Activated CD8-positive, alpha-beta memory T cell treated with anti-CD3 and anti-CD28 coated beads, Interleukin-2, amount 50 U/mL, for 48 hours (primary cell): ENCODE results near the gene FER1L5.

Source experiments
- DNase-seq: peaks from one replicate; pipeline ENCODE4 v3.0.0-alpha.2; 2020

FER1L5 gene

GRCh38 chr2:96642564-96643360 lies at the start of gene FER1L5:
Gene FER1L5, plus strand, starts transcription at chr2:96642764. Its CDS starts 73 bp downstream, at chr2:96642837.
- no peak for DNase-seq

DNA sequence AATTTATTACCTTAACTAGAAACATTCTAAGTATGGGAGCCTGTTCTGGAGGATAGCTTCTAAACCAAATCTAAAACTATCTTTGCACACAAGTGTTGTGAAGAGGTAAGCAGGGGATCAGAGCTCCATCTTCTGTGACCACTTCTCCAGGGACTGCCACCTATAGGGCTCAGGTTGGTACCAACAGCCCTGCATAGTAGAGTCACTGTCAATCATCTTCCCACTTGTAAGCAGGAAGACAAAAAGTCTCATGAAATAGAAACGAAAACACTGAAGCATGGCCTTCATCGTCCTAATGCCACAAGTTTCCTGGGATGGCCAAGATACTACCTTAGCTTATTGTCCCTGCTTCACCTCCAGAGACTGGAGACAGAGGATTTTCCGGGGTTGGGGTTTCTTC lies 48.3 kb upstream of the FER1L5 start:
- DNase-seq = no peak

DNA sequence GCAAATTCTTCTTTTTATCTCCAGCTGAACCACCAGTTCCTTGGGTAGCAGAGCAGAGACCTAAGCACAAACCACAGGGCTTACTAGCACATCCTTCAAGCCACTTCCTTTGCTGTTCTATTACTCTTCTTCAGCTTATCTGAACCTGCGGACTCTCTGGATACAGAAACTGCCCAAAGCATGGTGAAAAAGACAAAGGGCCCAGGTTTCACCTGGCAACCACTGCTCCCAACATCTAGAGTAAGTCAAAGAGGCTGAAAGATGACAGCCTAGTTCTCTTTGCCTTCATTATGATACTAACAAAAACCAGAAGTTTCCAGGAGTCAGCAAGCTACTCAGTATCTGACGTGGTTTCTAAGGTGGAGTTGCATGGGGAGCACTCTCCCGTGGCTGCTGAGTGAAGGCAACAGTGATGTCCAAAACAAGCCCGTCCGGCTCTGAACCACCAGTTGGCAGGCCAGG lies 47.8 kb upstream of the FER1L5 start:
- DNase-seq = no peak

DNA sequence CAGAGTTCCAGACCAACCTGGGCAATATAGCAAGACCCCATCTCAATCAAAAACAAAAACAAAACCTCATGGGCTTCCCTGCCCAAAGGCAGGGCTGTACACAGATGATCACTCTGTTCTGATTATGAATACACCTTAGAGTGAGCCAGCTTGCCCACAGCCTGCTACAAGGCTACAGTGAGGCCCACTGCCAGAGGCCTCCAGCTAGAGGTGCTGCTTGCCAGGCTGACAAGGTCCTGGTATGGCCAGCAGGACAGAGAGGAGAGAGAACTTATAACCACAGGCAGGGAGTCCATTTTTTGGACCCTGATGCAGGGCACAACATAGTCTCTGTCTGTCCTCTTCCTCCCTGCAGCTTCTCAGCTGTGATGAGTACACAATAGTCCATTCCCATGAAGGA lies 46.0 kb upstream of the FER1L5 start:
- no peak for DNase-seq

DNA sequence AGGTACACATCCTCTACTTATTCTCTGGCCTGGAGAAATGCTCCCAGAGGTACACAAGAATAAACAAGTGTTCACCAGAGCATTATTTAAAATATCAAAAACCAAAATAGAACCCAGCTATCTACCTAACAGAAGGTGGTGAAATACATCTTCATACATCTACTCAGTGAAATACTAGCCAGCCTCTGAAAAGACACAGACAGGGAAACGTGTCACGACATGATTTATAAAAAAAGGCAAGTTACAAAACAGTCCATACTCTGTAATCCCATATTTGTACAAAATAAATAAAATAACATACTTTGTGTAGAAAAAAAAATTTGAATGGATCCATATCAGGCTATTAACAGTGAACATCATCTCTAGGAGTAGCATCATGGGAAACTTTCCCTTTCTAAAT lies 42.6 kb upstream of the FER1L5 start:
- no peak for DNase-seq

GRCh38 chr2:96601382-96602292 lies 40.9 kb upstream of the FER1L5 start:
- DNase-seq = no peak

- no peak for DNase-seq
These were observed 40.2 kb upstream of the FER1L5 start for GRCh38 chr2:96602330-96602823.

DNA sequence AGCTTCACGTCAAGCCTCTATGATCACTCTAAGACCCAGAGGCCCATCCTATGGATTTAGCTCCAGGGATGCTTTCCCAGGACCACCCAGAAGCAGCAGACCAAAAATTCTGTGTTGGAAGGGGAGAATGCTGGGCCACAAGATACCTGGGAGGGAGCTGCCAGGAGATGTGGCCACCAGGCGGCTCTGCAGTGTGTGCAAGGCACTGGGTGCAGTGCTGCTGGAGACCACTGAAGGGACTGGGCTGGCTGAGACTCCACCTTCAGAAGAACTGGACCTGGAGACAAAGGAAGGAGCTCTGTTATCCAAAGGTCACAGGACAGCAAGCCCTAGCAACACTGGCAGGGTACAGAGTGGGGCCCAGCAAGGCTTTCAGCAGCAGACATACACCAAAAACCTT lies 38.5 kb upstream of the FER1L5 start:
- no peak for DNase-seq

GRCh38 chr2:96608469-96609455 lies 33.8 kb upstream of the FER1L5 start:
- DNase-seq = no peak

DNA sequence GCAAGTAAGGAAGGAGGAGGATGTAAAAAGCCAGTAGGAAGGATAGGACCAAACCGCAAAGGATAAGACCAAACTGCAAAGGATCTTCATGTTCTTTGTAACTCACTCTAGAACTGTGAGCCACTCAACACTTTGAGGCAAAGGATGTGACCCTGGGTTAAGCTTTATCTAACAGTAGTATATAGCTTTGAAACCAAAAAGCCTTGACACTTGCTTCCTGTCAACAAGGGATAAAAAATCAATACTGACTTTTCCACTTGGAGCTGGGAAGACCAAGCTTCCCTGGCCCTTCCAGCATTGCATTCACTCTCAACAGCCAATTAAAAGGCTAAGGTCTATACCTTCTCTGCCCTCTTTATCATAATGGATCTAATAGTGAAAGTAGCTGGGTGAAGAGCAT lies 26.4 kb upstream of the FER1L5 start:
- no peak for DNase-seq

GRCh38 chr2:96616535-96616934 lies 26.0 kb upstream of the FER1L5 start:
- DNase-seq = no peak

- no peak for DNase-seq
These were observed 25.6 kb upstream of the FER1L5 start for GRCh38 chr2:96617012-96617411.

GRCh38 chr2:96618596-96619283 lies 23.8 kb upstream of the FER1L5 start:
- no peak for DNase-seq

GRCh38 chr2:96622544-96622943 lies 20.0 kb upstream of the FER1L5 start:
- no peak for DNase-seq

DNA sequence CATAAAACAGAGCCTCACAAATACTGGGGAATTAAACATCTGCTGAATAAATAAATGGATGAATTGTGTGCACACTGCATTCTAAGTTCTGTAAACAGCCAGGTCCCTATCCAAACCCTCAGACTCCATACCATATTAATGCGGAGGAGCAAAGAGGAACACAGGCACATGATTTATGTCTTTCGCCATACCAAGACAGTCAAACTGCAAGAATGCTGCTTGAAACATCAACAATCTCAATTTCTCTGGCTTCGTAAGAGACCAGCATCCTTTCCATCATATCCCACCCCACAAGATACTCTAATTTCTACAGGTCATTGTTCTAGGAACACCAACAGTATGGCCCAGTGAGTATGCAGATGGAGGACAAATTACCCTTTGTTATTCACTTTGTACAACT lies 19.4 kb upstream of the FER1L5 start:
- no peak for DNase-seq

DNA sequence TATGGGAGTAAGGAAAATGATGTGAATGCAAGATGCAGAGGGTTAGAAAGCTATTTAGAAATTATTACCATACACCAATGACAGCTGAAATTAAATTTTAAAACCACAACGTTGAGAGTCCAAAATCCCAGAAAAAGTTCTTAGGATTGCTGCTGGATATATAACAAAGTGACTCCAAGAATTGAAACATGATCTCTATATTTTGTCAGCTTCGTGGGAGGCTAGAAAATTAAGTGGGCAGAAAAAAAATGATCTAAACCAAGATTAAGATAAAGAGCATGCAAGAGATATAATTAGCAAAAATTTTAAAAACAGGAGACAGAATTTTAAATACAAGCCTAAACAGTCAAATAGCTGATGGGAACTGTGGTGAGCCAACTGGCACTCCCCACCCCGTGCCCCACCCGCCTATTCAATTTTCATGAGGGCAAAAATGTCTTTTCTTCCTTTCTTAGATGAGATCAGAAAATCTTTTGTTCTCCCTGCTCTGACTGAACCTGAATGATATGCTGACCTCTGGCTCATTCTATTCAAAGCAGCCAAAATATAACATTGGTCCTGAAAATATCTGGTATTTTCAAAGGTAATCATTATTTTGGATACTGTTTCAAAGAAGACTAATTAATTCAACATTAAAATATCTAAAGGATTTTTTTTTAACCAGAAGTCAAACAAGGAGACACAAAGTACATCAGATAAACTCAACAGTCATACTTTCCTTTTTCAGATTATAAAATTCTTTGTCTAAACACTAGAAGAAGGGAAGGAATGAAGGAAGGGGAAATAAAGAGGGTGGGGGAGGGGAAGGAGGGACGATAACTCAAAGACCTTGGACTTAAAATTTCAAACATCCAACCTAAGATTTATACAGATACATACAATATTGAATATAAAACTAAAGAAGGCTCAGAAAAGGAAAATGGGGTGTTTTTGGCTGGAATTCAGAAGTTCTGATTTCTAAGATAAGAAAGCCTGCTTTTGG lies 16.7 kb upstream of the FER1L5 start:
- no peak for DNase-seq

DNA sequence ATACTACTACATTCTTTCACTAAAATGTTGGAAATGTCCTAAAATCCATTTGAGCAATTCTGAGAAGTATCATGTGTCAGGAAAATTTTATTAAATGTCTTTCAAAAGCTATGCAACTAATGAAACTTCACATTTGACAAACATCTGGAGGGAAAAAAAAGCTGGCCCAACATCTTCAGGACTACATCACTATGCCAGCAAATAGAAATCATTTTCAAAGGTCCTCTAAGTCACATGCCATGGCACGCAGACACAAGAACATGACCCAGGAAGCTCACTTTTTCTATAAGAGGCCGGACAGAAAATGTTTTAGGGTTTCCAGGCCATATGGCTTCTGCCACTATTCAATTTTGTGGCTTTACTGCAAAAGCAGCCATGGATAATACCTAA lies 16.0 kb upstream of the FER1L5 start:
- no peak for DNase-seq

- no peak for DNase-seq
These were observed 10.6 kb upstream of the FER1L5 start for GRCh38 chr2:96631804-96632435.

DNA sequence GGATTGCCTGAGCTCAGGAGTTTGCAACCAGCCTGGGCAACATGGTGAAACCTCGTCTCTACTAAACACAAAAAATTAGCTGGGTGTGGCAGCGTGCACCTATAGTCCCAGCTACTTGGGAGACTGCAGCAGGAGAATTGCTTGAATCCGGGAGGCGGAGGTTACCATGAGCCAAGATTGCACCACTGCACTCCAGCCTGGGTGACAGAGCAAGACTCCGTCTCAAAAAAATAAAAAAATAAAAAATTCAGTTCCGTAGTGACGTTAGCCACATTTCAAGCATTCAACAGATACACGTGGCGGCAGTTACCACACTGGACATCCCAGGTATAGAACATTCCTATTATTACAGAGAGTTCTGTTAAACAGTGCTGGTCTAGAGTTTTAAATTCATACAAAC lies 8.9 kb upstream of the FER1L5 start:
- DNase-seq = no peak

DNA sequence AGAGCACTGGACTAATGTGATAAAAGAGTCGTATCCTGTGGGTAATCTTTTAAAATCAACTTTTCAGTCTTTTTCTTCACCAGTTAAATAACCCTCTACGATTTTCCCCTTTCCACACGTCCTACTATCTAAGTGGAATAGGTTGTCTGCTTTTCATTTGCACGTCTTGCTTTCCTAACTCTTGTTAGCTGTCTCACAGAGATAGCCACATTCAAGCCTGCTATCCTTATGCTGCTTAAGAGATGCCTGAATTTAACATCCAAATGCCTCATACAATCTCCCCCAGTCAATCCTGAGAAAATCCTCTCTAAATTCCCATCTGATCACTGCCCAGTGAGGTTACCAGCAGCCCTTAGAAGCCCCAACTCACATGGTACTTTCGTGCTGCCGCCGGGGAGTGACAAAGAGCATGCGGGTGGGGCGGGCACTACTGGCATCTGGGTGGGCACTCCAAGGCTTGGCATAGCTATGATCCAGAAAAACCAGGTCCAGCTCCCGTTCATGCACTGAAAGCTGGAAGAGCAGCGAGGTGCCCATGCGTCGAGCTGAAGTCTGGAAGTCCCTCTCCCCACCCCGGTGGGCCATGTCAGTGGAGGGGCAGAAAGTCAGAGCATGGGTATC lies 5.9 kb upstream of the FER1L5 start:
- no peak for DNase-seq
